PC-9 (cell line): ENCODE measurements around the gene ANXA11. TPM values are rescaled to one million over a fixed set of nuclear protein-coding genes. Genes with fewer than 3 reads are reported as not detected.
"Not testable (repeated sequence)": the region's sequence is repeated elsewhere in the genome, so short reads cannot be mapped to it uniquely, and the experiment has no call there.

Experiments used
- BruUV-seq: library from RNA; stranded (reverse); fragments of 400-500 nt; replicated peaks from 2 replicates; lab custom pipeline; 2021; lab: Mats Ljungman, UMichigan
- CTCF ChIA-PET: fragments of 300-600 bp; sonication (Branson Sonifier 250); formaldehyde crosslinking; loops from one replicate; lab custom pipeline; 2022; ENCODE audit warnings: antibody characterized with exemption; lab: Charles Lee
- POLR2A ChIA-PET: fragments of 300-600 bp; sonication (Branson Sonifier 250); formaldehyde crosslinking; loops from one replicate; lab custom pipeline; 2022; ENCODE audit warnings: antibody characterized with exemption; ENCODE audit not compliant: unreplicated experiment; lab: Charles Lee
- DNase-seq, 2 experiments: peaks; one replicate each; pipeline versions ENCODE4 v3.0.0 to v3.0.0-alpha.2; 2015 to 2022; ENCODE audit warnings: mixed read lengths in 1 of 2
- H2AFZ ChIP-seq: fragments of 200-600 bp; sonication (generic); 2 replicates; pipeline ENCODE4 v1.8.1; 2017; ENCODE audit warnings: antibody characterized with exemption
- H3F3A ChIP-seq: fragments of 200-600 bp; sonication (generic); 2 replicates; pipeline ENCODE4 v1.8.1; 2017; ENCODE audit warnings: antibody characterized with exemption, mild to moderate bottlenecking, low read depth; ENCODE audit not compliant: insufficient read depth
- H3K27ac ChIP-seq: fragments of 200-600 bp; sonication (generic); 2 replicates; pipeline ENCODE4 v1.6.1; 2016; ENCODE audit warnings: mixed run types
- H3K27me3 ChIP-seq: fragments of 200-600 bp; sonication (generic); 2 replicates; pipeline ENCODE4 v1.6.1; 2016; ENCODE audit warnings: low read depth, mixed run types; ENCODE audit not compliant: insufficient read depth
- H3K36me3 ChIP-seq: fragments of 200-600 bp; sonication (generic); 2 replicates; pipeline ENCODE4 v1.6.1; 2016; ENCODE audit warnings: low read depth, mixed run types
- H3K4me1 ChIP-seq: fragments of 200-600 bp; sonication (generic); replicated peaks from 2 replicates; pipeline ENCODE4 v1.6.1; 2016; ENCODE audit warnings: mixed run types; ENCODE audit not compliant: insufficient read depth
- H3K4me2 ChIP-seq: fragments of 200-600 bp; sonication (generic); 2 replicates; pipeline ENCODE4 v1.6.1; 2017; ENCODE audit warnings: mixed run types
- H3K4me3 ChIP-seq: fragments of 200-600 bp; sonication (generic); 2 replicates; pipeline ENCODE4 v1.6.1; 2016; ENCODE audit warnings: mixed run types
- H3K79me2 ChIP-seq: fragments of 200-600 bp; sonication (generic); 2 replicates; pipeline ENCODE4 v1.6.1; 2017; ENCODE audit warnings: low read depth, mixed run types
- H3K9me2 ChIP-seq: fragments of 200-600 bp; sonication (generic); 2 replicates; pipeline ENCODE4 v1.8.1; 2017; ENCODE audit warnings: mild to moderate bottlenecking; ENCODE audit not compliant: insufficient read depth
- H3K9me3 ChIP-seq: fragments of 200-600 bp; sonication (generic); 2 replicates; pipeline ENCODE4 v1.8.1; 2016; ENCODE audit warnings: low read depth; ENCODE audit not compliant: insufficient read depth
- H4K20me1 ChIP-seq: fragments of 200-600 bp; sonication (generic); 2 replicates; pipeline ENCODE4 v1.8.1; 2017; ENCODE audit not compliant: insufficient read depth
- intact Hi-C: fragments of 100-400 bp; cut with micrococcal nuclease; formaldehyde crosslinking; loops from one replicate; pipeline ENCODE4 v1.10.0; 2022; ENCODE audit not compliant: unreplicated experiment
- total RNA-seq: library from RNA; stranded (reverse); gene quantifications from 2 replicates; pipeline ENCODE4 v1.2.3, GENCODE V29; 2021

Gene ANXA11
- total RNA-seq, 1 experiment from 2014 or later = 318 TPM

DNA sequence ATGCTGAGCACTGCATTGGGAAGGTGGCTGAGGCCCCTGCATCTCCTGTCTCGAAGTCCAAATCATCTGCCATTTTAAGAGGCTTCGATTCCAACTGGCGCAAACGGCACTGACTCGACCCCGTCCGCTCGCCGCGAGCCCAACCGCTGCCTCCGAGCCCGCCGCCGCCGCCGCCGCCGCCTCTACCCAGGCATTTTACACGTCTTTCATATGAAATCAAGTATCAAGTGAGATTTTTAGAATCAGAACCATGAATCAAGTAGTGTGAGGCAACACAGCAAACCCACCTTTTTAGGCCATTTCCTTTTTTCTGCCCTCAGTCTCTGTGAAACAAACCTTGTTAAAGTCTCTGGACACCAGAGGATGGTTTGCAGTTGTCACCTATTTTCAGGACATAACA, 42.3 kb upstream of the ANXA11 start:
- H3K9me2 ChIP-seq, BruUV-seq, H3K4me3 ChIP-seq, H3K36me3 ChIP-seq, H3K79me2 ChIP-seq, H3K27ac ChIP-seq, CTCF ChIA-PET, H3K4me1 ChIP-seq, H3K4me2 ChIP-seq, H3F3A ChIP-seq, DNase-seq, H4K20me1 ChIP-seq, intact Hi-C loops, H2AFZ ChIP-seq, H3K9me3 ChIP-seq, H3K27me3 ChIP-seq, POLR2A ChIA-PET: not testable (repeated sequence)

DNA sequence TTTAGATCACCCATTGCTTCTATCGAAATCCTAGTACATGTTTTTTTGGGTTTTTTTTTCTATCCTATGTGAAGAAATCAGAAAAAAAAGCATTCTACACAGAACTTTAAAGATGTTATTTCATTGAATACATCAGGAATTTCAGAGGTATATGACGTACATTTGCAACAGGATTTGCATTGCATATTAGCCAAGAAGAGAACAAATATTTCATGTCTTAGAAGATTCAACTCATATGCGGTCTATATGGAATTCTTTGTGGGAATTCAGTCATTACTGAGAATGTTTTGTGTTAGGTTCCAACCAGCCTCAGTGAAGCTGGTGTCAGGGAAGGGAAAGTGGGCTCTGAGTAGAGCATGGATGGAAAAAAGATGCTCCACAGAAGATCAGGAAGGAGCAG, 39.0 kb upstream of the ANXA11 start:
- BruUV-seq, H3K27me3 ChIP-seq, H3K9me3 ChIP-seq, DNase-seq, H4K20me1 ChIP-seq, H3K36me3 ChIP-seq, H3K79me2 ChIP-seq, H3F3A ChIP-seq, POLR2A ChIA-PET, H3K9me2 ChIP-seq, H3K27ac ChIP-seq, H3K4me2 ChIP-seq, H3K4me1 ChIP-seq, CTCF ChIA-PET, H2AFZ ChIP-seq, H3K4me3 ChIP-seq, intact Hi-C loops: not testable (repeated sequence)

DNA sequence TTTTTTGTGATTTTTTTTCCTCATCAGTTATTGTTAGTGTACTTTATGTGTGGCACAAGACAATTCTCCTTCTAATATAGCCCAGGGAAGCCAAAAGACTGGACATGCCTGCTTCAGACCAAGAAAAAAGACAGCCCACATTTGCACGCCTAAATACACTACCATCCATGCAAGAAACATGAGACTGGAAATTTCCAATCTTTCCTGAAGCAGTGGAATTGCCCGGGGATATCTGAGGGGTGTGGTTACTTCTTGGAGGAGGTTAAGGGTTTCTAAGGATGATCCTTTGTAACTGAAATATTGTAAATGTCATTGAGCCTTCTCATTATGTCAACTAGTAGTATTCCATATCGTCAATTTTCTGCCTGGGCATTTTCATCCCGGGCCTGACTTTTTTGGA, 37.0 kb upstream of the ANXA11 start:
- H3K4me1 ChIP-seq, H3K27me3 ChIP-seq, H4K20me1 ChIP-seq, H3F3A ChIP-seq, BruUV-seq, H3K9me3 ChIP-seq, H3K4me3 ChIP-seq, POLR2A ChIA-PET, H2AFZ ChIP-seq, H3K36me3 ChIP-seq, CTCF ChIA-PET, H3K79me2 ChIP-seq, H3K27ac ChIP-seq, H3K4me2 ChIP-seq, intact Hi-C loops, DNase-seq, H3K9me2 ChIP-seq: not testable (repeated sequence)

DNA sequence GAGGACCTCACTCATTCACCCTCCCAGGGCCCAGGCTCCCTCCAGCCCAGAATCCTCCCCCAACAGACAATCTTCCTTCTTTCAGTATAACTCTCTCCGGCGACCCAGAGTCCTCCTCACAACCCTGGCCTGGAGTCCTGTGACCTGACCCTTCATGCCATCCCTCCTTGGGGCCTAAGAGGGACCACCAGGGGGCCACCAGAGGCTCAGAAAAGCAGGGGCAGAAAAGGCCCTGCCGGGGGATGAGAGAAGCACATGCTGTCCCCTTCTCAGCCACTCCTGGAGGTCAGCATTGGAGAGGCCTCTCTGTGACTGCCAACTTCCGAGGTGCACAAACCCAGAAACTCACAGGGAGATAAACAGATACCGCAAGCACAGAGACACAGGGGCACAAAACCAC, 31.1 kb upstream of the ANXA11 start:
- H3K9me3 ChIP-seq, H3K79me2 ChIP-seq, intact Hi-C loops, H3K27ac ChIP-seq, H3F3A ChIP-seq, BruUV-seq, H3K4me3 ChIP-seq, DNase-seq, H2AFZ ChIP-seq, CTCF ChIA-PET, H3K27me3 ChIP-seq, POLR2A ChIA-PET, H4K20me1 ChIP-seq, H3K9me2 ChIP-seq, H3K36me3 ChIP-seq, H3K4me1 ChIP-seq, H3K4me2 ChIP-seq: not testable (repeated sequence)

DNA sequence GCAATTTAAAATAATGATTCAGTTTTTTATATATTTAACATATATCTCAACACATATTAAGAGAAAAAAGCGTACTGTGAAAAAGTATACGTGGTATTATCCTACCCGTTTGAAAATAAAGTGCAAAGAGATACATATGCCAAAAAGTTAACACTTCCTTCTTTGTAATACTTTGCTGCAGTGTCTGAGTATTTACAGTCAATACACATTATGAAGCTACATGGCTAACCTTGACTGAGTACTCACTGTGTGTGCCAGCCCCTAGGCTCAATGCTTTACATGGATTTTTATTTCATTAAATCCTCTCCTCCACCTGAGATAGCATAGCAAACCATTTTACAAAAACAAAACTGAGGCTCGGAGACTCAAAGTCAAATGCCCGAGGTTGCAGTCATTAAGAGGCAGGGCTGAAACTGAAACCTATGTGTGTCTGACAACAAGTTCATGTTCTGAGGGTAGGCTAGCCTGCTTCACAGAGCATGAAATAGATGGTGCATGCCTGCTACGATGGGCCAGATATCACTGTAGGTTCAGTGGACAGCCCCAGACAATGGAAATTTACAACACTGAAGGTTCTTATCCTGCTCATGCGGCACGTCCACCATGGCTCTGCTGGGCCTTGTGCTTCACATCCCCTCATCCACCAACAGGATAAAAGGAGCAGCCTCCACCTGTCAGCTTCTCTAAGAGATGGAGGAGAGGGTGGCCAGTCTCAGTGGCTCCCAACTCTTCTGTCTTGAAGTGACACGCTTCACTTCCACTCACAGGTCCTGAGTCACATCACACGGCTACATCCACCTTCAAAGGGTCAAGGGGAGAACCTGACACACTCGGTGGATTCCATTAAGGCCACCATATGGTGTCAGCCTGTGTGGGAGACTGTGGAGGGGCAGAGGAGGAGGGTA, 29.2 kb upstream of the ANXA11 start:
- H2AFZ ChIP-seq, DNase-seq, H3K79me2 ChIP-seq, H3K27me3 ChIP-seq, H3K9me3 ChIP-seq, H3K9me2 ChIP-seq, H3K27ac ChIP-seq, H3K4me1 ChIP-seq, H4K20me1 ChIP-seq, BruUV-seq, H3K4me2 ChIP-seq, CTCF ChIA-PET, H3K4me3 ChIP-seq, H3F3A ChIP-seq, intact Hi-C loops, H3K36me3 ChIP-seq: not testable (repeated sequence)
- POLR2A ChIA-PET = interaction anchor here (0.5 kb wide), 1 partner anchor 595 kb away, joined by 3 read pairs; no protein-coding TSS in a partner anchor

DNA sequence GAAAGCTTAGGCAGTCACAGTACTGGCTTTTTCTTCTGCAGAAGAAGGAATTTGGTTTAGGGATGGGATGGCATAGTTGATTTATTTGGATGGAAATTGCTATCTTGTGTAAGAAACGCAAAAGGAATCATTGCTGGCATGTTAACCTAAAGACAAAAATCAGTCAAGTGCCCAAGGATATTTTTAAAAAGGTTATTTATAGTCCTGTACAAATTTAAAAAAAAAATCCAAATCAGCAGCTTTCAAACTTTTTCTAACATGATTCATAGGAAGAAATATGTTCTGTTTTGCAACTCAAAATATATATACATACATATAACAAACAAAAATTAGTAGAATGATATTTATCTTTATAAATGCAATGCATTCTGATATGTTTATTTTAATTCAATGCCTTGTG, 28.5 kb upstream of the ANXA11 start:
- H4K20me1 ChIP-seq, intact Hi-C loops, H3F3A ChIP-seq, H3K4me2 ChIP-seq, H3K4me1 ChIP-seq, H3K36me3 ChIP-seq, H3K27me3 ChIP-seq, DNase-seq, H3K4me3 ChIP-seq, H3K9me2 ChIP-seq, BruUV-seq, H2AFZ ChIP-seq, H3K79me2 ChIP-seq, H3K9me3 ChIP-seq, CTCF ChIA-PET, H3K27ac ChIP-seq: not testable (repeated sequence)
- POLR2A ChIA-PET = interaction anchor here (0.5 kb wide), 1 partner anchor 594 kb away, joined by 3 read pairs; no protein-coding TSS in a partner anchor

DNA sequence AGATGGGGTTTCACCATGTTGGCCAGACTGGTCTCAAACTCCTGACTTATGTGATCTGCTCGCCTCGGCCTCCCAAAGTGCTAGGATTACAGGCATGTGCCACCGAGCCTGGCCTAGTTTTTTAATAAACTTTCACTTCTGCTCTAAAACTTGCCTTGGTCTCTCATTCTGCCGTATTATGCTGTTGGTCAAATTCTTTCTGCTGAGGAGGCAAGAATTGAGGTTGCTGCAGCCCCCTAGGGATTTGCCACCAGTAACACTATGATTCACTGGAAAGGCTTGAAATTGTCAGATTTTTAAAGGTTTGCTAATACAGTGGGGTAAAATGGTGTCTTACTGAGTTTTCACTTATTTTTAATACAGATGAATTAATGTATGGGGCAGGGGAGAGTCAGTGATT, 21.4 kb upstream of the ANXA11 start:
- H3K4me1 ChIP-seq, H3K4me2 ChIP-seq, H3K27me3 ChIP-seq, intact Hi-C loops, POLR2A ChIA-PET, CTCF ChIA-PET, H3K79me2 ChIP-seq, H3K4me3 ChIP-seq, H3F3A ChIP-seq, H4K20me1 ChIP-seq, BruUV-seq, H3K36me3 ChIP-seq, DNase-seq, H3K9me2 ChIP-seq, H2AFZ ChIP-seq, H3K27ac ChIP-seq, H3K9me3 ChIP-seq: not testable (repeated sequence)
